ENCODE results near the gene FZD1. TPM values are rescaled to one million over a fixed set of nuclear protein-coding genes. Genes with fewer than 3 reads are reported as not detected.

Gene FZD1
- total RNA-seq, 1 donor from 2014 or later, result 5.1 TPM

DNA sequence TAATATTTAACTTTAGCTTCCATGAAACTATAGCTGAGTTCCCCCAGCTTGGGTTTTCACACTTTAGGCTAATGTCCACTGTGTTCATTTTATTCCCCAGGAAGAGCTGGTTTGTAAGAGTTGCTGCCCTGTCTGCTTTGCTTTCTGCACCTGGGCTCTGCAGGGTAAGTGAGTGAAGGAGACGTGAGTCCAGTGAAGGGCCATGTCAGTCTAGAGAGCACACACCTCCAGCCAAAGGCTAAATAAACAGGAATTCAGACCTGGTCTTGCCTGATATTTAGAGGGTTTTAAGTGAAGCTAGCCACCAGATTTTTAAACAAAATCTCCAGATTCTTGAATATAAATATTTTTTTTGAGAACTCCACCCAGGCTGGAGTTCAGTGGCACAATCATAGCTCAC is 24.5 kb upstream of the FZD1 start:
- H3K27me3 Mint-ChIP-seq (ENCODE audit: insufficient read depth, low read depth), result peaks cover 2% of the 10 kb centered on the region
- H3K9me3 Mint-ChIP-seq, result no peaks in the 10 kb centered on the region
- Histone ChIP-seq H3K27me3 (no peaks in the 10 kb centered on the region), H4K20me1 (ENCODE audit: low read depth) (no peaks in the 10 kb centered on the region), H3K4me1 (no peaks in the 10 kb centered on the region), H3K27ac (no peak overlapping the region), H3K36me3 (no peaks in the 10 kb centered on the region), H3K4me2 (no peak overlapping the region), H3K4me3 (no peak overlapping the region), H2AFZ (replicated peaks) (no peak overlapping the region), H3K9me3 (ENCODE audit: low read depth) (no peaks in the 10 kb centered on the region), H3K9ac (no peak overlapping the region), H3F3A (ENCODE audit: low read depth) (no peaks in the 10 kb centered on the region), H3K79me2 (ENCODE audit: low read depth) (no peaks in the 10 kb centered on the region)
- no peak overlapping the region for H3K27ac Mint-ChIP-seq
- no peaks in the 10 kb centered on the region for H3K36me3 Mint-ChIP-seq
- DNase-seq (ENCODE audit: low spot score), result no peak
- no peak overlapping the region for H3K4me3 Mint-ChIP-seq
- H3K4me1 Mint-ChIP-seq, result peaks cover 25% of the 10 kb centered on the region
- no peak for TF ChIP-seq EZH2 (IDR thresholded peaks at IDR 0.05)
- no peak for TF ChIP-seq EZH2phosphoT487 (IDR thresholded peaks at IDR 0.05)
- TF ChIP-seq, protein P1, sequence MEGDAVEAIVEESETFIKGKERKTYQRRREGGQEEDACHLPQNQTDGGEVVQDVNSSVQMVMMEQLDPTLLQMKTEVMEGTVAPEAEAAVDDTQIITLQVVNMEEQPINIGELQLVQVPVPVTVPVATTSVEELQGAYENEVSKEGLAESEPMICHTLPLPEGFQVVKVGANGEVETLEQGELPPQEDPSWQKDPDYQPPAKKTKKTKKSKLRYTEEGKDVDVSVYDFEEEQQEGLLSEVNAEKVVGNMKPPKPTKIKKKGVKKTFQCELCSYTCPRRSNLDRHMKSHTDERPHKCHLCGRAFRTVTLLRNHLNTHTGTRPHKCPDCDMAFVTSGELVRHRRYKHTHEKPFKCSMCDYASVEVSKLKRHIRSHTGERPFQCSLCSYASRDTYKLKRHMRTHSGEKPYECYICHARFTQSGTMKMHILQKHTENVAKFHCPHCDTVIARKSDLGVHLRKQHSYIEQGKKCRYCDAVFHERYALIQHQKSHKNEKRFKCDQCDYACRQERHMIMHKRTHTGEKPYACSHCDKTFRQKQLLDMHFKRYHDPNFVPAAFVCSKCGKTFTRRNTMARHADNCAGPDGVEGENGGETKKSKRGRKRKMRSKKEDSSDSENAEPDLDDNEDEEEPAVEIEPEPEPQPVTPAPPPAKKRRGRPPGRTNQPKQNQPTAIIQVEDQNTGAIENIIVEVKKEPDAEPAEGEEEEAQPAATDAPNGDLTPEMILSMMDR (IDR thresholded peaks at IDR 0.05), result no peak

DNA sequence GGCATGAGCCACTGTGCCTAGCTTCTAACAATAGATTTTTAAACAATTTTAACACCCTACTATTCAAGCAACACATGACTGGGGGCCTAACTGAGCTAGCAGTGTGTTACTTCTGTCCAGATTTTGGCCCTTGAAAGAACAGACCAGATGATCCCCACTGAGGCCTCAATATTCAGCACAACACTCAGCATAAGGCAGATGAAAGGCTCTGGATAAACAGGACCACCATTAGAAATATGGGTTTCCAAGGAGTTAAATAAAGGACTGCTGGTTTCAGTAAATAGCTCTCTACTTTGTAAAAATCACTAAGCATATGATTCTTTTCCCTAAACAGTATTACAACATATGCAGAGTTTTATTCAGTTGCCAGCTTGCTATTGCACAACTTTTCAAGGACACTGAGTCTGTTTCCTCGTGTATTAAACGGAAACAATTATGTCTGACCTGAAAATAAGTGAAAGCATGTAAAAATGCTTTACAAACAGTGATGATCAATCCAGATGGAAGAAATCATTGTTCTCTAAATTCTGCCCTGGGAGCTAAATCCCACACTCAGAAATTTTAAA is 23.8 kb upstream of the FZD1 start:
- Histone ChIP-seq H3K79me2 (ENCODE audit: low read depth) (no peaks in the 10 kb centered on the region), H3K27me3 (no peaks in the 10 kb centered on the region), H2AFZ (replicated peaks) (no peak overlapping the region), H3K9me3 (ENCODE audit: low read depth) (no peaks in the 10 kb centered on the region), H3K4me3 (no peak overlapping the region), H4K20me1 (ENCODE audit: low read depth) (no peaks in the 10 kb centered on the region), H3K4me2 (no peak overlapping the region), H3K36me3 (no peaks in the 10 kb centered on the region), H3F3A (ENCODE audit: low read depth) (no peaks in the 10 kb centered on the region), H3K4me1 (no peaks in the 10 kb centered on the region), H3K27ac (no peak overlapping the region), H3K9ac (no peak overlapping the region)
- peaks cover 25% of the 10 kb centered on the region for H3K4me1 Mint-ChIP-seq
- H3K9me3 Mint-ChIP-seq, result no peaks in the 10 kb centered on the region
- no peak overlapping the region for H3K4me3 Mint-ChIP-seq
- H3K36me3 Mint-ChIP-seq, result no peaks in the 10 kb centered on the region
- peaks cover 2% of the 10 kb centered on the region for H3K27me3 Mint-ChIP-seq (ENCODE audit: insufficient read depth, low read depth)
- no peak for DNase-seq (ENCODE audit: low spot score)
- no peak overlapping the region for H3K27ac Mint-ChIP-seq
- TF ChIP-seq EZH2phosphoT487 (IDR thresholded peaks at IDR 0.05), result no peak
- TF ChIP-seq, protein P1 (IDR thresholded peaks at IDR 0.05), result no peak

DNA sequence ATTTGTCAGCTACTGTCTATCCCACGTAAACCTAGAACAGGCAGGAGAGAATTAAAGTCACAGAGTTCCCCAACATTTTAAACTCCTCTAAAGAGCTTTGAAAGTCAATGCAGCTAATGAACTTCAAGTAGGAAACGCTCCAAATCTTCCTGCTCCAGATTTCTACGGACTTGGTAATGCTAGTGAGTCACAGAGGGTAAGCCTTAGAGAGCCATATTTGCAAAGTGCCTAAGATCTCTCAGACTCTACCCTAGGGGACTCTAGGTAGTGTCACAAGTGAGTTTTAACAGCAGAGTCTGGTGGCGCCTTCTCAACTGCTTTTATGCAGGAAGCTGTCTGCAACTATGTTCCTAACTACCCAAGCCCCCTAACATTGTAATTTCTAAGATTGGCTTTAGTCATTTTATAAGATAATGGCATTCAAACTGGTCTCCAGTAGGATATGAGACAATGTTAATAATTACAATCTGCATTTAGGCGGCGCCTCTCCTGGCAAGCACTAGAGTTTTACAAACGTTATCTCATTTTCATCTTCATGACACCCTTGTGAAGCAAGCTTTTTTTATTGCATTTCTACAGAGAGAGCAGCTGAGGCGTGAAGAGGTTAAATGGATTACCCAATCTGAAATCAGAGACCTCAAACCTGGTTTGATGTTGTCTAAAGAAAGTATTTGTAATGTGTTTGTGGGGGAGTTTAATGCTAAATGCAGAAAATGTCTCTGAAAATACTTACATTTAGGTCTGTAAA is 22.0 kb upstream of the FZD1 start:
- TF ChIP-seq, protein P1 (IDR thresholded peaks at IDR 0.05), result no peak
- TF ChIP-seq EZH2 (IDR thresholded peaks at IDR 0.05), result no peak
- H3K4me3 Mint-ChIP-seq, result no peak overlapping the region
- Histone ChIP-seq H3K9me3 (ENCODE audit: low read depth) (no peaks in the 10 kb centered on the region), H3K4me2 (no peak overlapping the region), H2AFZ (replicated peaks) (no peak overlapping the region), H3K4me3 (no peak overlapping the region), H3K4me1 (no peaks in the 10 kb centered on the region), H3K36me3 (no peaks in the 10 kb centered on the region), H3K27me3 (no peaks in the 10 kb centered on the region), H3F3A (ENCODE audit: low read depth) (no peaks in the 10 kb centered on the region), H3K79me2 (ENCODE audit: low read depth) (no peaks in the 10 kb centered on the region), H3K9ac (no peak overlapping the region), H4K20me1 (ENCODE audit: low read depth) (no peaks in the 10 kb centered on the region), H3K27ac (no peak overlapping the region)
- H3K4me1 Mint-ChIP-seq, result peaks cover 25% of the 10 kb centered on the region
- no peaks in the 10 kb centered on the region for H3K9me3 Mint-ChIP-seq
- no peak for DNase-seq (ENCODE audit: low spot score)
- no peak overlapping the region for H3K27ac Mint-ChIP-seq
- H3K27me3 Mint-ChIP-seq (ENCODE audit: insufficient read depth, low read depth), result peaks cover 2% of the 10 kb centered on the region
- H3K36me3 Mint-ChIP-seq, result no peaks in the 10 kb centered on the region

Measured in neural progenitor cell (in vitro differentiated cells).